Measurements from ENCODE around the gene FGF1.

Gene FGF1

DNA sequence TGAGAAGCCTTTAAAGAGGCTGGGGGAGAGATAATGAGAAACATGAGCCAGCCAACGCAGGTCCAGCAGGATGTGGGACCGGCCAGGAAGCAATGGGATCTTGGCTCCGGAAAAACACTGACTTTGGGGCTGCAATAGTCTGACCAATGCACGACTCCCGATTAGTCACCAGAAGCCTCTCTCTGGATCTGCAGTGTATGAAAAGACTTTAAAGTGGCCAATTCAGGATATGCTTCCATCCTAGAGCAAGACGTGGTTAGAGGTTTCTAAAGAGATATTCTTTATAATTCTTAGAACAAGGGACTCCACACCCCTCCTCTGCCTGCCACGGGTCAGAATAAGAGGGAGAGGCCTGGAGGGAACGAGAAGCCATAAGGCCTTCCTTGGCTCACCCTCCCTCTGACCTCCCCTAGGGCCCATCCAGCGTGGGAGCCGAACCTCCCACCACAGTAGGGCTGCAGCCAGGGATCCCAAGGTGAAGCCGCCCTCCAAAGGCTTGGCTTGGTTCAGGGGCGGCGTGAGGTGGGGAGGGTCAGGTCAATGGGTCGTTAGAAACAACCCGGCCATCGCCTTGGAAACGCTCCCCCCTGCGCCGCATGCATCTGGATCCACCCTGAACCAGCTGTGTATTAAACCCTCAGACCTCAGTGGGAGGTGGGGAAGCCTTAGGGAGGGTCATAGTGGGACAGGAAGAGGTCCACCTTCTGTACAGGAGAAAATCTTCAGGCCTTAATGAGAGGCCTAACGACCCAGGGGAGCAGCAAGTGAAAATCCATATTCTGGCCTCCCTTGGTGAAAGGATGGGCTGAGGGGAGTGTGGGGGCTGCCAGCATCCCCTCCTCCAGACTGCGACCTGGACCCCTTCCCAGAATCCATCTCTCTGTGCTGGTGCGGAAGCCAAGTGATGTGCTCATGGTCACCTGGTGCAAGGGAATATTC lies 11.1 kb downstream of the FGF1 start:
- in situ Hi-C loops (cut with HindIII; ENCODE audit: low pct_unique_long_range_greater_than_20kb, low sequenced_read_pairs): no loop called here
- no peak for DNase-seq (ENCODE audit: low read depth in 1 of 2, low spot score in 1 of 2)
- no peak for TF ChIP-seq JUND (IDR thresholded peaks at IDR 0.05; ENCODE audit: low read depth)

- in situ Hi-C loops (cut with HindIII; ENCODE audit: low pct_unique_long_range_greater_than_20kb, low sequenced_read_pairs): no loop called here
- DNase-seq (ENCODE audit: low read depth in 1 of 2, low spot score in 1 of 2): no peak
- no peak for TF ChIP-seq JUND (IDR thresholded peaks at IDR 0.05; ENCODE audit: low read depth)
Measured at GRCh38 chr5:142671801-142672200, 14.1 kb downstream of the FGF1 start.

DNA sequence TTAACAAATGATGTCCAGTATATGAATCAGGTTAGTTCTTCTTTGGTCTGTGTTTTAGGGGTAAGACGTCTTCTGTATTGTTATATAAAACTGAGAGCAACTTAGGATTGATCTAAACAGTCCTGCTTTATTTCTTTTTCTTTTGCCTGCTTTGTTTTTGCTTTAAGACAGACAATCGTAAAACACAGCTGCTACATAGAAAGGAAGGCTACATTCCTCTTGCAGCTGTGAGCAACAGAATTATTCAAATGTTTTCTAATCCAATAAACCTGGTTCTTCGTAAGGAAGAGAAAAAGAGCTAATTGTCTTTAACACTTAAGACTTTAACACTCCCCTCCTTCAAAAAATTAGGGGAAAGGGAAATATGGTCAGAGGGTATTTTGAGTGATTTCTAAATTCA lies 14.6 kb downstream of the FGF1 start:
- in situ Hi-C loops (cut with HindIII; ENCODE audit: low pct_unique_long_range_greater_than_20kb, low sequenced_read_pairs): no loop called here
- no peak for TF ChIP-seq JUND (IDR thresholded peaks at IDR 0.05; ENCODE audit: low read depth)
- DNase-seq (ENCODE audit: low read depth in 1 of 2, low spot score in 1 of 2): no peak

DNA sequence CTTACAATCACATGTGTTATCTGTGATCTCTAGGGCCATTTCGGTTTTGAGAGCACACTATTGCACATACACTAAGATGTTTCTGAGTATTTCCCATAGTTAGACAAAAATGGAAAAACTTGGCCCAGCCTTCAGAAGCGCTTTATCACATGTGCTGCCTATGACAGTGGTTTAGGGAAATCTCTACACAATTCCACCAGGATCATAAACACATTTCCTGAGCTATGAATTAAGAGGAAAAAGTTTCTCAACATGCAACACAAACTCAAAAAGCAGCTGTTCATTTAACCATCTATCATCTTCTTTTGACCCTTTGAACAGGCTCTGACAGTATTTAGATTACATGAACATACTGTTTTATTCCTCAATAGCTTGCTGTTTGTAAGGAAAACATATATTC lies 15.1 kb downstream of the FGF1 start:
- TF ChIP-seq JUND (IDR thresholded peaks at IDR 0.05; ENCODE audit: low read depth): no peak
- no peak for DNase-seq (ENCODE audit: low read depth in 1 of 2, low spot score in 1 of 2)
- in situ Hi-C loops (cut with HindIII; ENCODE audit: low pct_unique_long_range_greater_than_20kb, low sequenced_read_pairs): no loop called here

DNA sequence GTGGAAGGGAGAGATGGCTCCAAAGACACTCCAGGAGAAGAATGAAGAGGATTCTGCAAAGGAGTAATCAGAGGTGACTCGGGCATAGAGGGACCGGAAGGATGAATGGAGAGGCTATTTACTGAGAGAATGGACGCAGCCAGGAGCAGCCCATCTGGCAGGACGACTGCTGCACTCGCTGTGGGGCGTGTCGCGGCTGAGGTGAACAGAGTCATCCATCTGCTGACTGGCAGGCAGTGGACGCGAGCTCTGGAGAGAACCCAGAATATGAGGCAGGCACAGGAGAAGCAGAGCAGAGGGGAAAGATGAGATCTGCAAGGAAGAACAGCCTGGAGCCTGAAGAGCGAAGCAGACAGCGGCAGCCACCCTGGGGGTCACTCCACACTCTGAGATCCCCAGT lies 16.4 kb downstream of the FGF1 start:
- no peak for TF ChIP-seq JUND (IDR thresholded peaks at IDR 0.05; ENCODE audit: low read depth)
- in situ Hi-C loops (cut with HindIII; ENCODE audit: low pct_unique_long_range_greater_than_20kb, low sequenced_read_pairs): no loop called here
- DNase-seq (ENCODE audit: low read depth in 1 of 2, low spot score in 1 of 2): no peak

GRCh38 chr5:142668336-142668735 lies 17.6 kb downstream of the FGF1 start:
- DNase-seq (ENCODE audit: low read depth in 1 of 2, low spot score in 1 of 2): no peak
- TF ChIP-seq JUND (IDR thresholded peaks at IDR 0.05; ENCODE audit: low read depth): no peak
- in situ Hi-C loops (cut with HindIII; ENCODE audit: low pct_unique_long_range_greater_than_20kb, low sequenced_read_pairs): no loop called here

GRCh38 chr5:142667831-142668230 lies 18.1 kb downstream of the FGF1 start:
- in situ Hi-C loops (cut with HindIII; ENCODE audit: low pct_unique_long_range_greater_than_20kb, low sequenced_read_pairs): no loop called here
- DNase-seq (ENCODE audit: low read depth in 1 of 2, low spot score in 1 of 2): no peak
- TF ChIP-seq JUND (IDR thresholded peaks at IDR 0.05; ENCODE audit: low read depth): no peak

- in situ Hi-C loops (cut with HindIII; ENCODE audit: low pct_unique_long_range_greater_than_20kb, low sequenced_read_pairs): no loop called here
- no peak for DNase-seq (ENCODE audit: low read depth in 1 of 2, low spot score in 1 of 2)
- TF ChIP-seq JUND (IDR thresholded peaks at IDR 0.05; ENCODE audit: low read depth): no peak
Measured at GRCh38 chr5:142664636-142665035, 21.3 kb downstream of the FGF1 start.

GRCh38 chr5:142664067-142664466 lies 21.8 kb downstream of the FGF1 start:
- in situ Hi-C loops (cut with HindIII; ENCODE audit: low pct_unique_long_range_greater_than_20kb, low sequenced_read_pairs): no loop called here
- no peak for DNase-seq (ENCODE audit: low read depth in 1 of 2, low spot score in 1 of 2)
- TF ChIP-seq JUND (IDR thresholded peaks at IDR 0.05; ENCODE audit: low read depth): no peak

DNA sequence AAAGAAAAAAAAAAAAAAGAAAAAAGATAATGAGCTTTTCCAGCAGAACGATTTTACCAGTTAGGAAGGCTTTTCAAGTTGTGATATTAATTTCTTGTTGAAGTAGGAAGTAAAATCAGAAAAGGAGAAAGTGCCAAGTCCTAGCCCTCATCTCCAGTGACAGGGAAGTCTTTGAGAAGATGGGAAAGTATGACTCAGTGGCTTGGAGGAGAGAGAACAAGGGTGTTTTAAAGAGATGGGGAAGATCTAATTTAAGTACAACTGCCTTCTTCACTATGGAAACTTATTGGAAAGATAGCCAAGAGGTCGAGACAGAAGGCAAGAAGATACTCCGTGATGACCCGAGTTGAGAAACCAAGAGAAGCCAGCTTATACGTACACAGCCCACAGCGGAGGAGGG lies 22.6 kb downstream of the FGF1 start:
- no peak for TF ChIP-seq JUND (IDR thresholded peaks at IDR 0.05; ENCODE audit: low read depth)
- no peak for DNase-seq (ENCODE audit: low read depth in 1 of 2, low spot score in 1 of 2)
- in situ Hi-C loops (cut with HindIII; ENCODE audit: low pct_unique_long_range_greater_than_20kb, low sequenced_read_pairs): no loop called here

GRCh38 chr5:142661957-142662356 lies 23.9 kb downstream of the FGF1 start:
- in situ Hi-C loops (cut with HindIII; ENCODE audit: low pct_unique_long_range_greater_than_20kb, low sequenced_read_pairs): no loop called here
- DNase-seq (ENCODE audit: low read depth in 1 of 2, low spot score in 1 of 2): no peak
- no peak for TF ChIP-seq JUND (IDR thresholded peaks at IDR 0.05; ENCODE audit: low read depth)

- no peak for DNase-seq (ENCODE audit: low read depth in 1 of 2, low spot score in 1 of 2)
- in situ Hi-C loops (cut with HindIII; ENCODE audit: low pct_unique_long_range_greater_than_20kb, low sequenced_read_pairs): no loop called here
- no peak for TF ChIP-seq JUND (IDR thresholded peaks at IDR 0.05; ENCODE audit: low read depth)
Measured at GRCh38 chr5:142661143-142661542, 24.7 kb downstream of the FGF1 start.

- no peak for DNase-seq (ENCODE audit: low read depth in 1 of 2, low spot score in 1 of 2)
- in situ Hi-C loops (cut with HindIII; ENCODE audit: low pct_unique_long_range_greater_than_20kb, low sequenced_read_pairs): no loop called here
- TF ChIP-seq JUND (IDR thresholded peaks at IDR 0.05; ENCODE audit: low read depth): no peak
Measured at GRCh38 chr5:142660731-142661130, 25.2 kb downstream of the FGF1 start.

GRCh38 chr5:142660196-142660595 lies 25.7 kb downstream of the FGF1 start:
- in situ Hi-C loops (cut with HindIII; ENCODE audit: low pct_unique_long_range_greater_than_20kb, low sequenced_read_pairs): no loop called here
- no peak for TF ChIP-seq JUND (IDR thresholded peaks at IDR 0.05; ENCODE audit: low read depth)
- DNase-seq (ENCODE audit: low read depth in 1 of 2, low spot score in 1 of 2): no peak
